ENCODE data around the gene SULF2.

SULF2 gene

DNA sequence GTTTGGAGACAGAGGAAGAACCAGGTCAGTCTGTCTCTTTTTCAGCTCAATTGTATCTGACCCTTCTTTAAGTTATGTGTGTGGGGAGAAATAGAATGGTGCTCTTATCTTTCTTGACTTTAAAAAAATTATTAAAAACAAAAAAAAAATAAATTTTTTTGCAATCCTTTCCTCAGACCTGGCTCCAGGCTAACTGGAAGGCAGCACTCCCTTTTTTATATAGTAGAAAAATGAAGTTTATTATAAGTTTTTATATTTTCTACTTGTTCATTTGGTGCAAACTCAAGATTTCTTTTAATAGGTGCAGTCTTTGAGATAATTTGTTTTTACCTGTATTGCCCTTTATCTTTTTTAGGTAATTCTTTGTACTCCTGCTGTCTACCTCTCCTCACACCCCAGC lies 129.6 kb downstream of the SULF2 start:
- Histone ChIP-seq H3K27ac (replicated peaks) (no peak overlapping the region), H3K27me3 (ENCODE audit: insufficient read depth, poor library complexity, severe bottlenecking) (no peaks in the 10 kb centered on the region), H3K4me3 (replicated peaks; ENCODE audit: insufficient read depth, low read length) (no peak overlapping the region)
- no peak for TF ChIP-seq SPI1 (IDR thresholded peaks at IDR 0.05; ENCODE audit: borderline replicate concordance, low read depth)
- TF ChIP-seq, protein P1, sequence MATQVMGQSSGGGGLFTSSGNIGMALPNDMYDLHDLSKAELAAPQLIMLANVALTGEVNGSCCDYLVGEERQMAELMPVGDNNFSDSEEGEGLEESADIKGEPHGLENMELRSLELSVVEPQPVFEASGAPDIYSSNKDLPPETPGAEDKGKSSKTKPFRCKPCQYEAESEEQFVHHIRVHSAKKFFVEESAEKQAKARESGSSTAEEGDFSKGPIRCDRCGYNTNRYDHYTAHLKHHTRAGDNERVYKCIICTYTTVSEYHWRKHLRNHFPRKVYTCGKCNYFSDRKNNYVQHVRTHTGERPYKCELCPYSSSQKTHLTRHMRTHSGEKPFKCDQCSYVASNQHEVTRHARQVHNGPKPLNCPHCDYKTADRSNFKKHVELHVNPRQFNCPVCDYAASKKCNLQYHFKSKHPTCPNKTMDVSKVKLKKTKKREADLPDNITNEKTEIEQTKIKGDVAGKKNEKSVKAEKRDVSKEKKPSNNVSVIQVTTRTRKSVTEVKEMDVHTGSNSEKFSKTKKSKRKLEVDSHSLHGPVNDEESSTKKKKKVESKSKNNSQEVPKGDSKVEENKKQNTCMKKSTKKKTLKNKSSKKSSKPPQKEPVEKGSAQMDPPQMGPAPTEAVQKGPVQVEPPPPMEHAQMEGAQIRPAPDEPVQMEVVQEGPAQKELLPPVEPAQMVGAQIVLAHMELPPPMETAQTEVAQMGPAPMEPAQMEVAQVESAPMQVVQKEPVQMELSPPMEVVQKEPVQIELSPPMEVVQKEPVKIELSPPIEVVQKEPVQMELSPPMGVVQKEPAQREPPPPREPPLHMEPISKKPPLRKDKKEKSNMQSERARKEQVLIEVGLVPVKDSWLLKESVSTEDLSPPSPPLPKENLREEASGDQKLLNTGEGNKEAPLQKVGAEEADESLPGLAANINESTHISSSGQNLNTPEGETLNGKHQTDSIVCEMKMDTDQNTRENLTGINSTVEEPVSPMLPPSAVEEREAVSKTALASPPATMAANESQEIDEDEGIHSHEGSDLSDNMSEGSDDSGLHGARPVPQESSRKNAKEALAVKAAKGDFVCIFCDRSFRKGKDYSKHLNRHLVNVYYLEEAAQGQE (IDR thresholded peaks at IDR 0.05; ENCODE audit: insufficient replicate concordance, low read depth), result no peak
- TF ChIP-seq GABPA (IDR thresholded peaks at IDR 0.05; ENCODE audit: low read depth), result no peak
- TF ChIP-seq, protein P2, sequence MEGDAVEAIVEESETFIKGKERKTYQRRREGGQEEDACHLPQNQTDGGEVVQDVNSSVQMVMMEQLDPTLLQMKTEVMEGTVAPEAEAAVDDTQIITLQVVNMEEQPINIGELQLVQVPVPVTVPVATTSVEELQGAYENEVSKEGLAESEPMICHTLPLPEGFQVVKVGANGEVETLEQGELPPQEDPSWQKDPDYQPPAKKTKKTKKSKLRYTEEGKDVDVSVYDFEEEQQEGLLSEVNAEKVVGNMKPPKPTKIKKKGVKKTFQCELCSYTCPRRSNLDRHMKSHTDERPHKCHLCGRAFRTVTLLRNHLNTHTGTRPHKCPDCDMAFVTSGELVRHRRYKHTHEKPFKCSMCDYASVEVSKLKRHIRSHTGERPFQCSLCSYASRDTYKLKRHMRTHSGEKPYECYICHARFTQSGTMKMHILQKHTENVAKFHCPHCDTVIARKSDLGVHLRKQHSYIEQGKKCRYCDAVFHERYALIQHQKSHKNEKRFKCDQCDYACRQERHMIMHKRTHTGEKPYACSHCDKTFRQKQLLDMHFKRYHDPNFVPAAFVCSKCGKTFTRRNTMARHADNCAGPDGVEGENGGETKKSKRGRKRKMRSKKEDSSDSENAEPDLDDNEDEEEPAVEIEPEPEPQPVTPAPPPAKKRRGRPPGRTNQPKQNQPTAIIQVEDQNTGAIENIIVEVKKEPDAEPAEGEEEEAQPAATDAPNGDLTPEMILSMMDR (IDR thresholded peaks at IDR 0.05; ENCODE audit: insufficient read depth, low read length), result no peak
- no peak for TF ChIP-seq POLR2AphosphoS5 (IDR thresholded peaks at IDR 0.05; ENCODE audit: low read depth)
- no peak for DNase-seq (ENCODE audit: low read depth in 1 of 2, low spot score in 1 of 2)

DNA sequence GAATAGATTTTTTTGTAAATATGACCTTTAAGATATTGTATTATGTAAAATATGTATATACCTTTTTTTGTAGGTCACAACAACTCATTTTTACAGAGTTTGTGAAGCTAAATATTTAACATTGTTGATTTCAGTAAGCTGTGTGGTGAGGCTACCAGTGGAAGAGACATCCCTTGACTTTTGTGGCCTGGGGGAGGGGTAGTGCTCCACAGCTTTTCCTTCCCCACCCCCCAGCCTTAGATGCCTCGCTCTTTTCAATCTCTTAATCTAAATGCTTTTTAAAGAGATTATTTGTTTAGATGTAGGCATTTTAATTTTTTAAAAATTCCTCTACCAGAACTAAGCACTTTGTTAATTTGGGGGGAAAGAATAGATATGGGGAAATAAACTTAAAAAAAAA lies 130.9 kb downstream of the SULF2 start:
- Histone ChIP-seq H3K4me3 (replicated peaks; ENCODE audit: insufficient read depth, low read length) (no peak overlapping the region), H3K27ac (replicated peaks) (no peak overlapping the region), H3K27me3 (ENCODE audit: insufficient read depth, poor library complexity, severe bottlenecking) (no peaks in the 10 kb centered on the region)
- TF ChIP-seq, protein P1 (IDR thresholded peaks at IDR 0.05; ENCODE audit: insufficient replicate concordance, low read depth), result no peak
- TF ChIP-seq POLR2AphosphoS5 (IDR thresholded peaks at IDR 0.05; ENCODE audit: low read depth) (no peak), GABPA (IDR thresholded peaks at IDR 0.05; ENCODE audit: low read depth) (no peak)
- TF ChIP-seq, protein P2 (IDR thresholded peaks at IDR 0.05; ENCODE audit: insufficient read depth, low read length), result no peak
- DNase-seq (ENCODE audit: low read depth in 1 of 2, low spot score in 1 of 2), result no peak

DNA sequence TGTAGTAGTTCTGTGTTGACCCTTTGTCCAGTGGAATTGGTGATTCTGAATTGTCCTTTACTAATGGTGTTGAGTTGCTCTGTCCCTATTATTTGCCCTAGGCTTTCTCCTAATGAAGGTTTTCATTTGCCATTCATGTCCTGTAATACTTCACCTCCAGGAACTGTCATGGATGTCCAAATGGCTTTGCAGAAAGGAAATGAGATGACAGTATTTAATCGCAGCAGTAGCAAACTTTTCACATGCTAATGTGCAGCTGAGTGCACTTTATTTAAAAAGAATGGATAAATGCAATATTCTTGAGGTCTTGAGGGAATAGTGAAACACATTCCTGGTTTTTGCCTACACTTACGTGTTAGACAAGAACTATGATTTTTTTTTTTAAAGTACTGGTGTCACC lies 131.4 kb downstream of the SULF2 start:
- TF ChIP-seq, protein P2 (IDR thresholded peaks at IDR 0.05; ENCODE audit: insufficient read depth, low read length), result no peak
- TF ChIP-seq POLR2AphosphoS5 (IDR thresholded peaks at IDR 0.05; ENCODE audit: low read depth) (no peak), GABPA (IDR thresholded peaks at IDR 0.05; ENCODE audit: low read depth) (no peak), SPI1 (IDR thresholded peaks at IDR 0.05; ENCODE audit: borderline replicate concordance, low read depth) (no peak)
- TF ChIP-seq, protein P1 (IDR thresholded peaks at IDR 0.05; ENCODE audit: insufficient replicate concordance, low read depth), result no peak
- no peaks in the 10 kb centered on the region for H3K27me3 ChIP-seq (ENCODE audit: insufficient read depth, poor library complexity, severe bottlenecking)
- no peak overlapping the region for H3K27ac ChIP-seq (replicated peaks)
- H3K4me3 ChIP-seq (replicated peaks; ENCODE audit: insufficient read depth, low read length), result no peak overlapping the region
- no peak for DNase-seq (ENCODE audit: low read depth in 1 of 2, low spot score in 1 of 2)
